Hindlimb muscle (tissue), 1 donor: ENCODE measurements around the gene PCGF2. TPM values are rescaled to one million over a fixed set of nuclear protein-coding genes. Genes with fewer than 3 reads are reported as not detected.
"Not testable (repeated sequence)": the region's sequence is repeated elsewhere in the genome, so short reads cannot be mapped to it uniquely, and the experiment has no call there.

Experiments
- DNase-seq: peaks from one replicate; pipeline ENCODE4 v3.0.0-alpha.2; 2013
- polyA plus RNA-seq: library from polyadenylated mRNA; unstranded; fragments of 120-200 nt; gene quantifications from one replicate; pipeline ENCODE4 v1.2.1, GENCODE V29; 2013; ENCODE audit not compliant: insufficient read length

The PCGF2 gene
- 32.7 TPM for polyA plus RNA-seq

DNA sequence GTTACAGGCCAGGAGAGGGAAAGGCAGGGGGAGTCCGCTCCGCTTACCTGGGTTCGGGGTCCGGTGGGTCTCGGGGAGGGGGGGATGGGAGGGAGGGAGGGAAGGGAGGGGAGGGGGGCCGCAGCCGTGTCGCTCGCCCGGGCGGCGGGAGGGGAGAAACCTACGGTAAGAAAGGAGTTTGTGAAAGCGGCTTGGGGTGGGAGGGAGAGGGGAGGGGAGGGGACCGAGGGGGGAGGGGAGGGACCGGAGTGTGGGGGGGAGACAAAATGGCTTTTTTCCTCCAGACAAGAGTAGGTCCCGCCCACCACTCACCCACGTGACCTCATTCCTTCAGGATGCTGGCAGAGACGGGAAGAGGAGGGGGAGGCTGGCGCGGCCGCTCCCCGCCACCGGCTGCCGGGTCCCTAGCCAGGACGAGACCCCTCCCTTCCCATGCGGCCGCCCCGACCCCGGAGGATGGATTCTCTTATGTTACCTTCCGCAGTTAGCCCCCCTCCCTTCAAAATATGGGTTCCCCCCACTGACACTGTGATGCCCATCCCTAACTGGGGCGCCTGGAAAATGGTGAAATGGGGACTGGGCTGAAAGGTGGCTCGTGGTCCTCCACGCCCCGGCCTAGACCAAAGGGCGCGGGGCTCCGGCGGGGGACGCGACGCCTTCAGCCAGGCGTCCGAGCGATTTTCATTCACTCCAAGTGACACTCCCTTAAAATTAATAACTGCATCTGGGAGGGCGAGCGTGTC, at the start of gene PCGF2:
PCGF2 (minus strand) TSS at position 188 of the 743 bp plus-strand sequence. CDS start 7,934 bp downstream, outside the sequence.
- peak; percentile 91 for DNase-seq

DNA sequence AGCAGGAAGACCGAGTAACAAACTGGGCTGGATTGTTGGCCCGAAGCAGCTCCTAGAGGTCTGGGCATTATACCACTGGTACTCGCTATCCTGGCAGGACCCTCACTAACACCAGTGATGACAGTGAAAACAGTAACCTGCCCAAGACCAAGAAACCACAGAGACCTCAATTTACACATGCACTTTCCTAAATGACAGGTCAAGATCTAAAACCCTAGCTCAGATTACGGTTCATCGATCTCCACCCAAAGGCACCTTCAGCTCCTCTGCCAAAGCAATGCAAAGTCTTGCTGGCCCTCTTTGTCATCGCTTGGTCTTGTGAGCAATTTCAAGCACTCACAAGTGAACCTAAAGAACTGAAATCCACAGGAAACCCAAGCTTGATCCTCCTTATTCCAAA, 49.7 kb upstream of the PCGF2 start:
- DNase-seq, result no peak

DNA sequence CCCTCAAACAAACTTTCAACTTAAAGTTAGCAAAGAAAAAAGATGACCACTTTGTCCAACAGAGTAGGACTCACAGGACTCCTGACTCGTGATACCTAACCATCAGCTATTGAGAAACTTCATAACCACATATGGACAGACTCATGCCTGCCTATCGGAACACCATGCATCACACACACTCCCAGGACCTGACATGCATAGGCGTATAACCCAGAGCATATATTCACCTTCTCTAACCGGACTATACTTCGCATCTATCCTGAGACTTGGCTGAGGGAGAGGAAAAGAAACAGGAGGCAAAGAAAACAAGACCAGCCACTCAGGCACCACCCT, 49.0 kb upstream of the PCGF2 start:
- DNase-seq, result no peak

DNA sequence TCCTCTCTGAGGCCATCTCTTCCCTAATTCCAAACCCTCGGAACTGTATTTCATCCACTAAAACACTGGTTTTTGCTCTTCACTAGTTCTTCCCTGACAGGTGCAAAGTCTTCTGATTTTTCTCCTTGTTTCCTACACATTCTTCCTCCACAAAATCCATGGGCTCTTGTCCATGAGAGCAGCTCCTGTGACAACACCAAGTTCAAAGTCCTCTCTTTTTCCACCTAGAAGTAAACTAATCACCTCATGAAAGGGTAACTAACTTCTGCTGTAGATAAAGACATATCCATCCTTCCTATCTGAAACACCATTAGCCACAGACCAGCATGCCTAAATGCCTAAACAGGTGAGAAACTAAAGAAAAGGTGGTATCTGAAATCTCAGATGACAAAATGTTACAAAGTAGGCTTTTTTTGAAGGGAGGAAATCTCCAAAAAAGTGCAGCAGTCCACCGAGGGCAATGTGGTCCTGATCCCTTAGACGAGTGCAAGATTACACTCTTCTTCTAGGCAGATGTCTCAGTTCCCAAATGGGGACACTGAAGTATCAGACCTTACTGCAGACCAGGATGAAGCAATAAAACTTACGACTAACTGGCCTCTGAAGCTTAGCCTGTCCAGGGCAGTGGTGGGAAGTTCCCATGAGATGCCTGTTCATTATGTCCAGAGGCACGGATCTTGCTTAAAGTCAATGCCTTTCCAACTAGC, 48.5 kb upstream of the PCGF2 start:
- no peak for DNase-seq

DNA sequence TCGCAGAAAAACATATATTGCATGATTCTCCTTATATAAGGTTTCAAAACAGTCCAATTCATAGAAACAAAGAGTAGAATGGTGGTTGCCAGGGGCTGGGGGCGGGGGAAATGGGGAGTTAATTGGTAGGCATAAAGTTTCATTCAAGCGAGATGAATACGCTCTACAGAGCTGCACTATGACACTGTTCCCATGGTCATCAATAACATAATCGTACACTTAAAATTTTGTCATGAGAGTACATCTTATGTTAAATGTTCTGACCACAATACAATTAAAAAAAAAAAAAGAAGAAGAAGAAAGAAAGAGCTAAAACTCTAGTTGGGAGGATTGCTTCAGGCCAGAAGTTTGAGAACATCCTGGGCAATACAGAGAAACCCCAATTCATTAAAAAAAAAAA, 46.1 kb upstream of the PCGF2 start:
- no peak for DNase-seq

DNA sequence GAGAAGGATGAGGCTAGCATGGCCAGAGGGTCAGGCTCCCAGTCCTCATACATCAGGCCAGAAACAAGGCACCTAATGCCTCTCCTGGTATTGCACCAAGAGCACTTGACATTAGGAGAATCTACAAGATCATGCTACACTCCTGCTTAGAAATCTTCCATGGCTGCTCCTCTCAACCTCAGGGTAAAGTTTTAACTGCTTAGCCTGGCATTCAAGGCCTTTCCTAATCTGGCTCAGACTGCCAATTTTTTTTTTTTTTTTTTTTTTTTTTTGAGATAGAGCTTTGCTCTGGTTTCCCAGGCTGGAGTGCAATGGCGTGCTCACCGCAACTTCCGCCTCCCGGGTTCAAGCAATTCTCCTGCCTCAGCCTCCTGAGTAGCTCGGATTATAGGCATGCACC, 43.0 kb upstream of the PCGF2 start:
- no peak for DNase-seq

DNA sequence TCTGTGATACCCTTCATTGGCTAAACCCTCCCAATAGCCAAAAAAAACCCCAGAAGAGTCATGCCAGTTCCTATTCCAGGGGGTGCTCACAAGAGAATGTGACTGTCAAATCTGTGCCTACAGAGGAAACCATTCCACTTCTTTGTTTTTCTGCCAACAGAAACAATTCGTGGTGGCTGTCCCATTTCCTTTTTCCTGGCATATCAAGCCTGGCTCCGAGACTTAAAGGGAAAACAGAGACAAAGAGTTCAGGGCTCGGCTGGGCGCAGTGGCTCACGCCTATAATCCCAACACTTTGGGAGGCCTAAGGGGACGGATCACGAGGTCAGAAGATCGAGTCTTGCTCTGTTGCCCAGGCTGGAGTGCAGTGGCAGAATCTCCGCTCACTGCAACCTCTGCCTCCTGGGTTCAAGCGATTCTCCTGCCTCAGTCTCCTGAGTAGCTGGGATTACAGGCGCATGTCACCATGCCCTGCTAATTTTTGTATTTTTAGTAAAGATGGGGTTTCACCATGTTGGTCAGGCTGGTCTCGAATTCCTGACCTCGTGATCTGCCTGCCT, 42.1 kb upstream of the PCGF2 start:
- DNase-seq, result not testable (repeated sequence)

DNA sequence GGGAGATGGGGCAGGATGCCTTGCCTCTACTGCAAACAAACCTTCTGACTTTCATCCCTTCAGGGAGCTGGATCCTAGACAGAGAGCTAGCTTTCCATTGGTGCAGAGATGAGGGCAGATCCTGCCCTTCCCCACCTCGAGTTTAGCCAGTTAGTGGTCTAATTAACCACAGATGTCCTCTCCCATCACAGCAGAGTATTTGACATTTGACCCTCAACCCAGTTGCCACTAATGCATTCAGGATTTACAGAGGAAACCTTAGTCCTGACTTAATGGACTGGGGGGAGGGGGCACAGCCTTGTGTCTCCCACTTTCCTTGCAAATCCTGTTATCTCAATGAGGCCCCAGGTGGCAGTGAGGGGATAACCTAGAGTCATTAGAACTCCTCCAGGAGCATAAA, 41.0 kb upstream of the PCGF2 start:
- DNase-seq, result no peak

DNA sequence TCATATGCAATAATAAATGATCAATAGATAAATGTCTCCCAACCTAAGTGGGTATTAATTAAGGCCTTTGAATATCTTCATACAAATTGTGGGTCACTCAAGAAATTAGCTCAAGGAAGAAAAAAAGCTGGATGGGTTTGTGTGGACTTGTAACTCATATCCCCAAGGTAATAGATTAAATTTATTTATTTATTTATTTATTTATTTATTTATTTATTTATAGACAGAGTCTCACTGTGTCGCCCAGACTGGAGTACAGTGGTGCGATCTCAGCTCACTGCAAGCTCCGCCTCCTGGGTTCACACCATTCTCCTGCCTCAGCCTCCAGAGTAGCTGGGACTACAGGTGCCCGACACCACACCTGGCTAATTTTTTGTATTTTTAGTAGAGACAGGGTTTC, 39.9 kb upstream of the PCGF2 start:
- not testable (repeated sequence) for DNase-seq

DNA sequence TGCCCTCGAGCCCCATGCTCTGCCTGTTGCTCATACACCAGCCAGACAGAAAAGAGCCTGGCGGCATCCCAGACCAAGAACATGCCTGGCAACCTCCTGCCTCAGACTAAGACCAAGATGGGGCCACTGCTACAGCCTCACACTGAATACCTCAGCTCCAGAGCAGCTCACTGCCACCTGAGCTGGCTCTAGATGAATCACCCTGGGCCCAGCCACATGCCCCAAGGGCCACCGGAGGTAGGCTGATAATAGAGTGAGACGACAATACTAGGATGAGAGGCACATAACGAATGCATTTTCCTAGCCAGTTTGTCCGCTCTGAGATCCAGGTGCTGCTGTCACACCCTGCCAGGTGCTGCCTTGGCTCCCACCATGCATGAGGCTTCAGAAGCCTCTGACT, 38.2 kb upstream of the PCGF2 start:
- DNase-seq, result no peak

DNA sequence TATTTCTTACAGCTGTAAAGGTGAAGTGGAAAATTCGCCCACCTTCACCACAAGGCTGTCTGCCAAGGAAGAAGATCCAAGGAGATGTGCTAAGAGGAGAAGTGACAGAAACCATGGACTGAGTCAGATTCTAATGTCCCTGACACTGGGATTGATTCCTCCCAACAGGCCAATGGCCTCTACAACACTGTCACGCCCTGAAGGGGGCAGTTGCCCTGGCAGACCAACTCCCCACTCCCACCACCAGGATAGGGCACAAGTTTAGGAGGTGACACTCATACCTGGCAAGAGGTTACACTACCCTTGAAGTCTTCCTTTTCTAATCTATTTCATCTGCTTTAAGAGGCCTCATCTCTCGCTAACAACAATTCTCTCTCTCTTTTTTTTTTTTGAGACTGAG, 35.1 kb upstream of the PCGF2 start:
- no peak for DNase-seq

DNA sequence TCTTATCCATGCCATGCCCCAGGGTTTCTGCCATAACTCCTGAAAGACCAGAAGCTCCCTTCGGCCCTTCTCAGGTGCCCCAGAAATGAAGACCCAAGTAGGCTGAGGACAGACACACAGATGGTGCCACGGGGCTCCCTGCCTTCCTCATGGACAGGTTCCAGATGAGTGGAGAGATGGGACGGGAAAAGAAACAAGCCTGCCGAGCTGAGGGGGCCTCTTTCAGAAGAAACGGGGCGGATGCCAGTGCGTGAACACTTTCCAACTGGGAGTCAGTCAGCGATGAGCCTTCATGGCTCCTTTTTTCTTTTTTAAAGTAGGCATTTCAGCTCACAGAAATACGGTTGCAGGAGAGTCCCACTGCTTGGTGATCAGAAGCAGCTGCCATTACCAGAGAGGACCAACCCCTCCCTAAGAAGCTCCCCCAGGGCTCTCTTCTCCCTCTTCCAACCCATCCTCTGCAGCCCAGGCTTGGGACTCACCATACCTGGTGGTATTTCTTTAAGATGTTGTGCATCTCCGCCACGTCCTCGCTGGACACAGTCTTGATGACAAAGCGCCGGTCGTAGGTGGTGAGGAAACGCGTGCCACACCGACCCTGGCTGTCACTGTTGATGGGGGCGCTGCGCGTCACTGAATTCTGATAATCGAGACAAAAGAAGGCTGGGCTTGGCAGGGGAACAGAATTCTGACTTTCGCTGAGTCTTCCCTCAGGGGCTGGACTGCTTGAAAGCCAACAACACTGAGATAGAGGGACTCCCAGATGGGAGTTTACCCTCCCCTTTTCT, 32.0 kb upstream of the PCGF2 start:
- DNase-seq, result no peak

DNA sequence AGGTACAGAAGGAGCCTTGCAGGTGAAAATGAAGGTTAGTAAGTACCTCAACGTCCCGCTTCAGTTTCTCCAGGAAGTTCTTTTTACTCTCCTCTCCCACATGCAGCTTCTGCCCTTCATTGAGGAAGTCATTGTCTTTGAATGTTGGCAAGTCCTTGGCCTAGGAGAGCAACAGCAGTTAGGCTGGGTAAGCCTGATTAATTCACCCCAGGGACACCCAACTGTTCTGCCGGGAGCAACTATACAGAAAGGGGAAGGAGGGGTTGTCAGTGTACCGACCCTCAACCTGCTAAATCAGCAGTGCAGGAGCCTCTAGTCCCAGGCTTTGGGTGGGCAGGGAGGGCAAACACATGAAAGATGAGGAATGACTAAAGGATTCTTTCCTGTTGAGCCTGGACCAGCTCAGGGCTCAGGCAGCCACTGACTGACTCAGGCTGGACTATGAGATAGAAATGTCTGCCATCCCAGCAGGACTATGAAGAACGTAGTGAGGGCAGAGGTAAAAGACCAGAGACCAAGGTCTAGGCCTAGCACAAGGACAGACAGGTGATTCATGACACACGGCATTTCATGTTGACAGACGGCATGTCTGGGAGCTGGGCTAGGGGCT, 29.6 kb upstream of the PCGF2 start:
- DNase-seq, result no peak

DNA sequence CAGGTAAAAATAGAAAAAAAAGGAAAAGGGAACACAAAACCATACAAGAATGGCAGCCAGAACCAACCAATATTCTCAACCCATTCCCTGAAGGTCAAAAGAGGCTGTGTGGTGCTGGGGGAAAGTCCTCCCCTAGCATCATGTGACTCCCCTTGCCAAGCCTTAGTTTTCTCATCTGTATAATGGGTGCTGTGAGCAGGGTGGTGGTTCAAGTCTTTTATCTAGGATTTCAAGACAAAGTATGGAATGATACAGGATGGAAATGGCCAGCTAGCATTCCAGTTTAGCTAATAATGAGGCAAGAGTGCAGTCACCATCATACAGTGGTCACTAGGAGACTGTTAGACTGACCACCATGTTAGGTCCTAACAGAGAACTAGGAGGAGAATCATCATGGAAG, 25.1 kb upstream of the PCGF2 start:
- DNase-seq, result no peak

DNA sequence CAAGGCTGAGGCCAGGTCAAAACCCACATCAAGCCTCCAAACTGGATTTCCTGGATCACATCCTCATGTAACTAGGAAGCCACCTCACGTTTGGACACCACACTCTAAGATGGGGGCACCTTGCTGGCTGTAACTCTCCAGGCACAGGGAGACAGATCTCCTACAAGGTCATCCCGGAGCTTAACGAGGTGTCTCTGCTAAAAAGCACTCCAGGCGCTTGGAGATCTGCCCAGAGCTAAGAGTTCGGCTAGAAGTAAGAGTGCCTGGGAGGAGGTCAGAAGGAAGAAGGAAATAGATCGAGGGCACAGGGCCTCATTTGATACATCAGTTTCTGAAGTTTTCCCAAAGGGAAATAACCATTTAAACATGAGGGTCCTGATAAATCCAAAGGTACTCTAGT, 20.3 kb upstream of the PCGF2 start:
- DNase-seq, result no peak

DNA sequence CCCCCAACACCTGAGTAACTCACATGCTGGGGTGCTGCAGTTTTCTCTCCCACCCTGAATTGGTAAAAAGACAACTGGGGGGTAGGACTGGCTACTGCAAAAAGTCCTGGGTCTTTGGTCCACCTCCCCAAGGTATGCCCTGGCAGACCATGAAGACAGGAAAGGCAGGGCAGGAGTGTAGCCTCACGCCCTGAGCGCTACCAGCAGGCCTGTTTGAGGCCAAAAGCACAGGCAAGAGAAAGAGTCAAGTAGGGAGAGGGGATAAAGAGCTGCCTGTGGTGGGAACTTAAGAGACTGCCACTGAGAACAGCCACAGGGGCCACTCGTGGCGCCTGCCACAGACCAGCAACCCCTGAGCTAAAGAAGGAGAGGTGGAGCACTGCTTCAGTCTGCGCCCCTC, 18.2 kb upstream of the PCGF2 start:
- no peak for DNase-seq

DNA sequence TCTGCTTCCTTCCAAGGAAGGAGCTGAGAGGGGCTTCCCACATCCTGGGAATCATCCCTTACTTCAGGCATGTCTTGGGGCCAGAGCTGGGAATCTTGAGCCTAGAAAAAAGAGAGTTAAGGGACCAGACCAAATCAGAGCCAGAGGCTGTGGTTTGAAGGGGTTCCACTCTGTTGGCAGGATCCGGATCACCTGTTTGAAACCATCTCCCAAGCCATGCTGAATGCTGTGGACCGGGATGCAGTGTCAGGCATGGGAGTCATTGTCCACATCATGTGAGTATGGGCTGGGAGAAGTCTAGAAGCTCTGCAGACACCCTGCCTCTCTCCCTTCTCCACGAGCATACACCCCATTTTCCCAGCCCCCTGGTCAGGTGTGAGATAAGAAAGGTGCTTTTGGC, 14.1 kb upstream of the PCGF2 start:
- no peak for DNase-seq

DNA sequence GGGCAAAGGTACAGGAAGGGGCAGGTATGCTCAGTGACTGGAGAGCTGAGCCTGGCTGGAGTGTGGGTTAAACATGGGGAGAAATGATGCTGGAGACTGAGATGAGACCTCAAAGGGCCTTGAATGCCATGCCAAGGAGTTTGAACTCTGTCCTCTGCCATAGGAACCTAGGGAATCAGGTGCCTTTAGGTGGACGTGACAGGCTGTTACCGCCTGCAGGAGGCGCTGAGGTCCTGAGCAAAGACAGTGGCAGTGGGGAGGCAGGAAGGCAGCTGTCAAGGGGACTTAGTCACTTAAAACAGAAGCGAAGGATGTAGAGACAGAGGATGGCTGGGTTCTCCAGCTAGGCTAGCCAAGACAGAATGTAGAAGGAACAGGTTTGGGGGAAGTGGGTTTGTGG, 13.5 kb upstream of the PCGF2 start:
- no peak for DNase-seq

DNA sequence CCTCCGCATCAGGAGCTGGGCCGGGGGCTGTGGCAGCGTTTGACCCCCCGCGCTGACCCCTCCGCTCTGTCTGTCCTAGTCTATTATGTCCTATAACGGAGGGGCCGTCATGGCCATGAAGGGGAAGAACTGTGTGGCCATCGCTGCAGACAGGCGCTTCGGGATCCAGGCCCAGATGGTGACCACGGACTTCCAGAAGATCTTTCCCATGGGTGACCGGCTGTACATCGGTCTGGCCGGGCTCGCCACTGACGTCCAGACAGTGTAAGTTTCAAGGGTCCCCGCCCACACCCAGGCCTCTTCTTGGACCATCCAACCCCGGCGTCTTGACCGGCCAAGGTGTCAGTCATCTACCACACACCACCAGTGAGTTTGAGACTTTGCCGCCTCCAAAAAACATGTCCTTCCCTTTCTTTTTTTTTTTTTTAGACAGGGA, 5.0 kb upstream of the PCGF2 start:
- no peak for DNase-seq

DNA sequence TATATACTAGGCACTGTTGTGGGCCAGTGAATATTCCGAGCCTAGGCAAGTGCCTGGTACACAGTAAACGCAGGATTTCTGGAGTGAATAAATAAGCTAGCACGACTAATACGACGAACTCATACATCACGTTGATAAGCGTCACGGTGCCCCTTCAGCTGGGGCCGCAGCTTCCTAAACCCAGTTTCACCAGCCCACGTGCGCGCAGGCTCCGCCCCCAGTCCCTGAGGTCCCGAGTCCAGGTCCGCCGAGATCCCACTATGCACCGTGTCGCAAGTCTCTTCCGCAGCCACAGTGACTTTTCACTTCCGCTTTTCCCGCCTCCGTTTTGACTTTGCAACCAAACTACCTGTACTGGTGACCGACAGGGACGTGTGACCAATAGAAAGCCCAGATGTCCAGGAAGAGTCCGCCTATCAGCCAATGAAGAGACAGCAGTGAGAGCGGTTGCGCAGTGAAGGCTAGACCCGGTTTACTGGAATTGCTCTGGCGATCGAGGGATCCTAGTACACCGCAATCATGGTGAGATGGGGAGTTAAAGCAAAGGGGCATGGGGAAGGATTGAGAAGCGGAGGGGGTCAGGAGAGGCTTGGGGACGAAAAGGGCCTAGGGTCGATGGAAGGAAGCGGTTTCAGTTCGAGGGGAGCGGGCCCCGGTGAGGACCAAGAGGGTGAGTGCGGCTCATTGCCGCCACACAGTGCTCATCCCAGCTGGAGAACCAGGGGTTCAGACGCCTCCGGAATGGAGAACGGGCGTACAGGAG, 4.4 kb upstream of the PCGF2 start, which contains the start of gene PSMB3:
PSMB3 (plus strand) TSS at position 434 of the 763 bp plus-strand sequence; CDS start at position 520, 86 bp downstream.
- peak; percentile 98 for DNase-seq

DNA sequence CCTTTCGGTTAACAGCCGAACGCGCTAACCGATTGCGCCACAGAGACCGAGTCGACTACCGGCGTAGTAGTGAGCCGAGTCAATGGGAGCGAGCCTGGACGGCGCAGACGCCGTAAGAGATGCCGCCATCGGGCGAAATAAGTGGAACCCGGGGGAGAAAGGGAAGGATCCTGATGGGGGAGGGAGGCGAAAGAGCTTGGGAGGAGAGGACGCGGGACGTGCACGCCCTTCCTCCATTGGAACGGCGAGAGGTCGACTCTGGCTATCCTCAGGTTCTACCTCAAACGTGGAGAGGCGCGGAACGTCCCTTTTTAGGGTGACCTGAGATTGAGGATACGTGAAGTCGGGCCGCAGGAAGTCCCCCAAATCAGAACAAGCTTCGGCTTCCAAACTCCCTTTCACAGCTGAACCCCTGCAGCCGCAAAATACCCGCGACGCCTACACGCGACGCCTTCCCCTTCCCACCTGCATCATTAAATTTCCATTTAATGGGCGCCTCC, 3.7 kb upstream of the PCGF2 start:
- peak; percentile 91 for DNase-seq
